D721Med (cell line): ENCODE data around the gene GLB1L2.

Source experiments
- DNase-seq: peaks from one replicate; pipeline ENCODE4 v3.0.0; 2011; ENCODE audit warnings: low spot score; ENCODE audit not compliant: insufficient read length
- FAIRE-seq: peaks from 2 replicates; lab custom pipeline; 2011; peaks lifted over from hg19 to GRCh38; lab: Jason Lieb, UNC
- TF ChIP-seq, protein P1 (sequence below): IDR thresholded peaks from 2 replicates; pipeline ENCODE4 v1.5.1; 2012; ENCODE audit warnings: mild to moderate bottlenecking, control low read depth; ENCODE audit not compliant: insufficient read depth; ENCODE audit errors: missing control alignments

The GLB1L2 gene

DNA sequence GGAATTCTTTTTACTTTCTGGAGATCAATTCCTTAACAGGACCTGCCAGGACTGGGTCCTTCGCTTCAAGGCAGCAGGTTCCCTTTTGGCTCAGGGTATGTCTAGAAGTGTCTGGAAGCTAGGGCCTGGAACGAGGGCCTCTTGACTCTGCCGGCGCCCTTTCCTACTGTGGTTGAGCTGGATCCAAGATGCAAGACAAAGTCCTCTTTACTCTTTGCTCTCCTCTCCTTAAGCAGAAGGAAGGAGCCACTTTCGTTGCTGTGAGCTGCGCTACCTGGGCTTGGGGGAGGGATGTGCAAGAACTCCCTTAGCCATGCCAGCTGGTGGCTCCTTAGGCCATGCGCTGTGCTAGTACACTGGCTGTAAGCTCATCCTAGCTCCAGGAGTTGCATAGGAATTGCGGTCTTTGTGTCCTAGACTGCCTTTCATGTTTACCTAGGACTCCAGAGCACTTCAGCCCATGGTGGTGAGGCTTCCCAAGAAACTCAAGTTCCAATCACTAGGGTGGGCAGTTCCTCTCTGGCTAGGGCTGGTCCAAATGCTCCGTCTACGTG is 18.1 kb downstream of the GLB1L2 start:
- FAIRE-seq, result no peak
- TF ChIP-seq, protein P1, sequence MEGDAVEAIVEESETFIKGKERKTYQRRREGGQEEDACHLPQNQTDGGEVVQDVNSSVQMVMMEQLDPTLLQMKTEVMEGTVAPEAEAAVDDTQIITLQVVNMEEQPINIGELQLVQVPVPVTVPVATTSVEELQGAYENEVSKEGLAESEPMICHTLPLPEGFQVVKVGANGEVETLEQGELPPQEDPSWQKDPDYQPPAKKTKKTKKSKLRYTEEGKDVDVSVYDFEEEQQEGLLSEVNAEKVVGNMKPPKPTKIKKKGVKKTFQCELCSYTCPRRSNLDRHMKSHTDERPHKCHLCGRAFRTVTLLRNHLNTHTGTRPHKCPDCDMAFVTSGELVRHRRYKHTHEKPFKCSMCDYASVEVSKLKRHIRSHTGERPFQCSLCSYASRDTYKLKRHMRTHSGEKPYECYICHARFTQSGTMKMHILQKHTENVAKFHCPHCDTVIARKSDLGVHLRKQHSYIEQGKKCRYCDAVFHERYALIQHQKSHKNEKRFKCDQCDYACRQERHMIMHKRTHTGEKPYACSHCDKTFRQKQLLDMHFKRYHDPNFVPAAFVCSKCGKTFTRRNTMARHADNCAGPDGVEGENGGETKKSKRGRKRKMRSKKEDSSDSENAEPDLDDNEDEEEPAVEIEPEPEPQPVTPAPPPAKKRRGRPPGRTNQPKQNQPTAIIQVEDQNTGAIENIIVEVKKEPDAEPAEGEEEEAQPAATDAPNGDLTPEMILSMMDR, result no peak
- DNase-seq, result no peak

DNA sequence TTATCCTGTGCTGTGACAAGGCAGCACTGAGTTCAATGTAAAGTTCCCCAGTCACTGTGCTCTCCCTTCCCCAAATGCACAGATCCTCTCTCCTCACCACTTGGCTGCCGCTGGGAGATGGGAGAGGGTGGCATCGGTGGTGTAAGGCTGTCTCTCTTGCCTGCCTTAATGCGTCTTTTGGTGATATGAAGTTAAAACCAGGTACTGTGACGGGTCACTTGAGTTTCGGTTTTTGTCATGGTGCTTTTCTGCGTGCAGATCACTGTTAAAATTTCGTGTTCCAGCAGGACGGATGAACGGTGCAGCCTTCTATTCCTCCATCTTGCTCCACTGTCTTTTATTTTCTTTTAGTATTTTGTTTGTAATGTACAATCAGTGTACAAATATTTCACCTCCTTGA is 18.6 kb downstream of the GLB1L2 start:
- TF ChIP-seq, protein P1, result no peak
- FAIRE-seq, result no peak
- no peak for DNase-seq

DNA sequence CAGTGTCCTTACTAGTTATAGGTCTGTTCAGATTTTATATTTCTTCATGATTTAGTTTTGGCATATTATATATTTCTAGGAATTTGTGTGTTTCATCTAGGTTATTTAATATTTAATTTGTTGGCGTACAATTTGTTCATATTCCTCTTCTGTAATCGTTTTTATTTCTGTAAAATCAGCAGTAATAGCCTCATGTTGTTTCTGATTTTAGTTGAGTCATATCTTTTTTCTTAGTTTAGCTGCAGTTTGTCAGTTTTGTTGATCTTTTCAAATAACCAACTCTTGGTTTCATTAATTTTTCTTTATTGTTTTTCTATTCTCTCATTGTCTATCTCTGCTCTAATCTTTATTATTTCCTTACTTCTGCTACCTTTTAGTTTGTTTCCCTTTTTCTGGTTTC is 20.3 kb downstream of the GLB1L2 start:
- TF ChIP-seq, protein P1, result no peak
- no peak for DNase-seq
- no peak for FAIRE-seq

DNA sequence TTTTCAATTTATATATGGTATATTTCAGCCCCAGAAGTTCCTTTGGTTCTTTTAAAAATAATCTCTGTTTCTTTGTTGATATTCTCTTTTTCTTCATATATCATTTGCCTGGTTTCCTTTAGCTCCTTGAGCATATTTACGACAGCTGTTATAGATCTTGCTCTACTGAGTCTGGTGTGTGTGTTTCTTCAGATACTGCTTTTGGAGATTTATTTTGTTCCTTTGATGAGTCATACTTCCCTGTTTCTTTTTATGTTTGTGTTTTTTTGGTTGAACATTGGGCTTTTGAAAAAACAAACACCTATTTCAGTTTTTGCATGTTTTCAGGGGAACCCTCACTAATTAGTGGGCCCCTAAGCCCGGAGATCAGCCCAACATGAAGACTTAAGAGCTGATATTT is 23.3 kb downstream of the GLB1L2 start:
- no peak for FAIRE-seq
- TF ChIP-seq, protein P1, result no peak
- no peak for DNase-seq

DNA sequence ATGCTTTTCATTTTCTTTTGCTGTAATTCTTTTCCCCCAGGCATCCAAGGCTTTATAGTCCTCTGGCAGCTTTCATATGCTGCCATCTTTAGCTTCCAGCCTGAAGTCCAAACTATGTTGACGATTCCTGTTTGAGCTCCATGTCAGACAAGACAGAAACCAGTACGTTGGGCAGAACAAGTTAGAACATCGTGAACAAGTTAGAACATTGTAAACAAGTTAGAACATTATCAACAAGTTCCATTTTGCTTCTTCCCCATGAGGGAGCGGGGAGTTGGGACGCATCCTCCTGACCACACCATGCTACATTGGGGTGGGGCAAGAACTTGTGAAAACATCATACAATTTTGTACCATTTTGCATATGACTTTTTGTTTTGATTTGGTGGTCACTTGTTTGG is 23.9 kb downstream of the GLB1L2 start:
- FAIRE-seq (no peak), DNase-seq (no peak)
- TF ChIP-seq, protein P1, result no peak

DNA sequence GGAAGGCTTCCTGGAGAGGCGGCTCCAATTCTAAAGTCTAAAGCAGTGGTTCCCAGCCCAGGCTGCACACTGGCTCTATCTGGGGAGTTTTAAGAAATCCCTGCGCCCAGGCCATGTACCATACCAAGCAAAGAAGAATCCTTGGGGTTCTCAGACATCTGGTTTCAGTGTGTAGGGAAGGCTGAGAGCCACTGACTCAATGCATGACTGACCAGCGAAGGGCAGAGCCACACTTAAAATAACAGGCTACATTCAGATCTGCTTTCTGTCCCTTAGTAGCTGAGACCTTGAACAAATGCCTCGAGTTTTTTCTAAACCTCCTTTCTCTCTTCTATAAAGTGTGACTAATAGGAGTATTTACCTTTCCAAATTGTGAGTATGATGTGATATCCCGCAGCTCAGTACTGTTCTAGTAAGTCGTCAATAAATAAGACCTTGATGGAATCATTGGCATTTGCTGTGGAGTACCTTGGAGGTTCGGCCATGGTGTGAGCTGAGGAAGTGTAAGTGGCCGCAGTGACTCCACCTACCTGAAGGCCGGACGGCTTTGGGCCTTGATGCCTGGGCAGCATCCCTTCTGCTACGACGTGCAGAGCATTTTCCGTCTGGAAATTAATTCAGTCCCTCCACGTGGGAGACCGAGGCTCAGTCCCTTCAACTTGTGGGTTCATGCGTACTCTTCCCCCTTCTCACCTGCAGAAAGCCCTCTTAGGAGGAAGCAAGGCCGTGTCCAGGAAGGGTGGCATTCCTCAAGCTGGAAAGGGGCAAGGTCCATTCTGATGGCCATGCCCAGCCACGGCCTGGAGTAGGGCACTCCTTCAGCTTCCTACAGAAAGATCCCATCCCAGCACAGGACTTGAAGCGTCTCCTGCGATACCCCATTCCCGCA is 25.1 kb downstream of the GLB1L2 start:
- DNase-seq (no peak), FAIRE-seq (no peak)
- TF ChIP-seq, protein P1, result no peak

DNA sequence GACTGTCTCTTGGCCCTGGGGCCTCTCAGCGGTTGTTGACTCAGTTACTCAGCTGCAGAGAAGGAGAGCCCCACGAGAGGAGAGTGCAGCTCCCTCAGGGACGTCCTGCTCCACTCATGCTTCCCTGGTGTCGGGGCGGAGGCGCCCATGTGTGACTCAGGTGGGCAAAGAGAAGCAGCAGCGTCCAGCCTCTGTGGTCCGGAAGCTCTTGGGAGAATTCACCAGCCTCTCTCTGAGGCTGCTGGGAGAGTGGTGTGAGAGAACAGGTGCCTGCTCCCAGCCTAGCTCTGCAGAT is 25.7 kb downstream of the GLB1L2 start:
- FAIRE-seq, result no peak
- no peak for DNase-seq
- TF ChIP-seq, protein P1, result no peak
